A549 treated with dexamethasone at 1 μM for 4 hours (cell line): ENCODE results near the gene DEFB119. TPM values are rescaled to one million over a fixed set of nuclear protein-coding genes. Genes with fewer than 3 reads are reported as not detected.

Source experiments
- total RNA-seq: library from RNA; stranded (reverse); fragments of 200-300 nt; extraction: Qiagen RNA extraction; gene quantifications from 5 replicates; pipeline ENCODE4 v1.2.3, GENCODE V29; 2022

Gene DEFB119
- not detected in 5 replicates for total RNA-seq

GRCh38 chr20:31390490-31390889 lies at the start of gene DEFB119:
Gene DEFB119, minus strand, starts transcription at chr20:31390590. Its CDS starts 107 bp downstream, at chr20:31390483.

GRCh38 chr20:31406115-31406514 lies 15.7 kb upstream of the DEFB119 start, which contains the start of gene DEFB121:
Gene DEFB121, minus strand, starts transcription at chr20:31406215. Its CDS starts 63 bp downstream, at chr20:31406152.

DNA sequence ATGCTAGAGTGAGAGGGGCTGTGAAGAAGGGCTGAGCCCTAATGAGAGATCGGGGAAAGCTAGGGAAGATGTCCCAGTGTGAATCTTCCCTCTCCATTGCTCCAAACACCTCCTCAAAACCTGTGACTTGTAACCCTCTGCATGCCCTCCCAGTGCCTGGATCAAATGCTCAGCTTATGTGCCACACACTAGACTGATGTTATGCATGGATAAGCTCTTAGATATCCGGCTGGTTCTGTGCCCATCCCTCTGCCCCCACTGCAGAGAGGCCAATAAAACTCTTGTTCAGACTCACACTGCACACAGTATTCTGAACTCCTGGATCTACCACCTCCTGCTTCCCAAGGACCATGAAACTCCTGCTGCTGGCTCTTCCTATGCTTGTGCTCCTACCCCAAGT lies 22.1 kb downstream of the DEFB119 start, which contains the start of gene DEFB118:
DEFB118 (plus strand) TSS at position 301 of the 400 bp plus-strand sequence; CDS start at position 351, 50 bp downstream.

Other genes with a start within 250 kb of the DEFB119 start
- gene DEFB115, start 132.9 kb downstream of the DEFB119 start, total RNA-seq = not detected in 5 replicates
- not detected in 5 replicates for gene DEFB116, start 82.0 kb downstream of the DEFB119 start, total RNA-seq
- gene DEFB118, start 22.0 kb downstream of the DEFB119 start, total RNA-seq = not detected in 5 replicates
- not detected in 5 replicates for gene DEFB121, start 15.6 kb upstream of the DEFB119 start, total RNA-seq
- not detected in 5 replicates for gene DEFB123, start 50.0 kb upstream of the DEFB119 start, total RNA-seq
- gene DEFB124, start 84.5 kb upstream of the DEFB119 start, total RNA-seq = 0.21 to 0.72 TPM (median 0.35 TPM) in 4 of 5 replicates, not detected in the other
- gene REM1, start 84.7 kb upstream of the DEFB119 start, total RNA-seq = 0.47 to 1.1 TPM (median 0.99 TPM) in 5 replicates
- 199 to 270 TPM (median 250 TPM) in 5 replicates for gene HM13, start 123.9 kb upstream of the DEFB119 start, total RNA-seq
- gene ID1, start 214.7 kb upstream of the DEFB119 start, total RNA-seq = 341 to 512 TPM (median 429 TPM) in 5 replicates
- not detected in 5 replicates for gene COX4I2, start 247.3 kb upstream of the DEFB119 start, total RNA-seq